SIG-M5 (cell line): ENCODE data around the gene ZNF791.
"Not testable (repeated sequence)": the region's sequence is repeated elsewhere in the genome, so short reads cannot be mapped to it uniquely, and the experiment has no call there.

Experiments
- DNase-seq: peaks from one replicate; lab custom pipeline; 2025; lab: John Stamatoyannopoulos, UW

Gene ZNF791

DNA sequence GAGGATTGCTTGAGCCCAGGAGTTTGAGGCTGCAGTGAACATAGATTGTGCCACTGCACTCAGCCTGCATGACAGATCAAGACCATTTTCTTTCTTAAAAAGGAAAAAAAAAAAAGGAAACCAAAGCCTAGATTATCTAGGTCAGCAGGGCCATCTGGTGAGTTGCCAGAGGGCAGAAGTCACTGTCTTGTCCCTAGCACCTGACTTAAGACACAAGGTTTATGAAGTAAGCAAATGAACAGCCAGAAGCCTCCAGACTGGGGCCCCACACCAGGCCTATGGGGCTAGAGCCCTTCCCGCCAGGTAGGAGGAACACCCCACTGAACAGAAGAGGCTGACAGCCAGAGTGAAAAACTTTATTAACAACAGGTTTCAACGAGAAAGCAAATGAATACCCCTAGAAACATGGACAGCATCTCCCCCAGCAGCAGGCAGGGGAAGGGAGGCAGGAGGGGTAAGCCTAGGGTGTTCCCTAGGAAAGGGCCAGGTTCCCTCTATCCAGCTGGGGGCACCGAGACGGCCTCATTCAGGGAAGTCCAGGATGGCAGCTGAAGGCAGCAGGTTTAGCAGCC, 57.1 kb downstream of the ZNF791 start:
- DNase-seq: no peak

DNA sequence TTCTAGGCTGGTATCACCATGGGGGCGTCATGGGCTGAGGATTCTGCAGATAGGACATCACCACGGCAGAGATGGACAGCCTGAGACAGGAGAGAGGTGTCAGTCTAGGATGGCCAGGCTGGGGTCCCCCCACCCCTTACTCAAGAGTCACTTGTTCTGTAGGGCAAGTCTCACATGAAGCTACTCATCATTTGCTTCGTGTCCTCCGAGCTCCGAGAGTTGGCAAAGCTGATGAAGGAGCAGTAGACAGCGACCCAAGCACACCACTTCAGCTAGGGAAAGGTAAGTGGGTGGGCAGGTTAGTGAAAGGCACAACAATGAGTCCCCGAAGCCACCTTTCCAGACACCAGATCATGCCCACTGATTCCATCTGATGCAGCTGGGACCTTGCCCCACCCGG, 57.6 kb downstream of the ZNF791 start:
- DNase-seq: no peak

DNA sequence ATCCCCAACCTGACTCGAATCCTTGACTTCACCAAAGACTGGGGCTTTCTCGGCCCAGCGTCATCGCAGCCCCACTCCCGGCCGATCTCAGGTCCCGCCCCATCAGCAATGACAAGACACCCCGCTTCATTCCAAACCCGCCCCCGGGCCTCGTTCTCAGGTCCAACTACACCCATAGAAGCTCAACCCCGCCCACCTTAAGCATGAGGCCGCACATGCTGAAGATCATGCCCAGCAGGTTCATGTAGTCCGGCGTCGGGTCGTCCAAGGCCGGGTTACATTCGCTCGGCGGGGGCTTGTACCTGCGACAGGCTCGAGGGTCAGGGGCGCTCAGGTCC, 58.2 kb downstream of the ZNF791 start:
- no peak for DNase-seq

DNA sequence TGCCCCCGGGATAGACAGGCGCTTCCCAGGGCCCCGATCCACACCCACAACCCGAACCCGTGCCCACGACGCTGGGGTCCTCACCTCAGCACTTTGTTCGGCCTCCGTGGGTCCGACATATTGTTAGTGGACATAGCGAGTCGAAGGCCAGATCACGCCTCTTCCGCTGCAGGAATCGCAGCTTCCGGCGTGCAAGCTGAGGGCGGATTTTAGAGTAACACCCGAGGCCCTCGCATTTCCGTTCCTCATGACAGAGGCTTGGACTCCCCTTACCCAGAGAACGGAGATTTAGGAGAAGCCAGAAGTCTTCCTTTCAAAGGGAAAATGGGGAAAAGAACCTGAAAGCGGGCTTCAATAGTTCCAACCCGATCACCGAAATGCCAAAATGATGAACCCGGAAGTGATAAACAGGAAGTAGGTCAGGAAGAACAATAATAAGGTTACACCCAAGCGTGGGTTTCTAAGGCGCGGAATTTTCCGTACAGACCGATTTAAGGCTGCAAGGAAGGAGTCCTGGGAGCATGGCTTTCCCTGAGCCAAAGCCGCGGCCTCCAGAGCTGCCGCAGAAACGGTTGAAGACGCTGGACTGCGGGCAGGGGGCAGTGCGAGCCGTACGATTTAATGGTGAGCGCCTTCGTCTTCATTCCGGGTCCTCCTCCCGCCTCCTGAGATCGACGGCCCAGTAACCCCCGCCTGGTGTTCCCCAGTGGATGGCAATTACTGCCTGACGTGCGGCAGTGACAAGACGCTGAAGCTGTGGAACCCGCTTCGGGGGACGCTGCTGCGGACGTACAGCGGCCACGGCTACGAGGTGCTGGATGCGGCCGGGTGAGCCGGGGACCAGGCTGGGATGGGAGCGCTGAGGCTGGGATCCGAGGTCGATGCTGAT, 58.8 kb downstream of the ZNF791 start:
- no peak for DNase-seq

DNA sequence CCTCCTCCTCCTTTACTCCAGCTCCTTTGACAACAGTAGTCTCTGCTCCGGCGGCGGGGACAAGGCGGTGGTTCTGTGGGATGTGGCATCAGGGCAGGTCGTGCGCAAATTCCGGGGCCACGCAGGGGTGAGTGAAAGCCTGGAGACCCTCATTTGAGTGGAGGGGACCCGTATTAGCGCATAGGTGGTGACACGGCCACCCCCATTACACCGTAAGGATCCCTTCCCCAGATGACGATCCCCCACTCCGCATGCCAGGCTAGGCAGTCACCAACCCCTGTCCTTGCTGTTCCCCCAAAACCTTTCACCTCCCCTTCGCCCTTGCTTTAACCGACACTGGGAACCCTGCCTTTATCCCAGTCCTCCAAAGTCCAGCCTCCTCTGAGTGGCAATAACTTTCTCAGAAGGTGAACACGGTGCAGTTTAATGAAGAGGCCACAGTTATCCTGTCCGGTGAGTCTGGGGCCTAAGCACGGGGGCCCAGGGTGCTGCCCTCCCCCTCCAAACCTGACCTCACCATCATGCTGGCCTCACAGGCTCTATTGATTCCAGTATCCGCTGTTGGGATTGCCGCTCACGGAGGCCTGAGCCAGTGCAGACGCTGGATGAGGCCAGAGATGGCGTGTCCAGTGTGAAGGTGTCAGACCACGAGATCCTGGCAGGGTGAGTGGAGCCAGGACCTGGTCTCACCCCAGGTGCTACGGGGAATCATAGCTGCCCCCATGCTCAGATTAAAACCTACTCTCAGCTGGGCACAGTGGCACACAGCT, 59.6 kb downstream of the ZNF791 start:
- no peak for DNase-seq

DNA sequence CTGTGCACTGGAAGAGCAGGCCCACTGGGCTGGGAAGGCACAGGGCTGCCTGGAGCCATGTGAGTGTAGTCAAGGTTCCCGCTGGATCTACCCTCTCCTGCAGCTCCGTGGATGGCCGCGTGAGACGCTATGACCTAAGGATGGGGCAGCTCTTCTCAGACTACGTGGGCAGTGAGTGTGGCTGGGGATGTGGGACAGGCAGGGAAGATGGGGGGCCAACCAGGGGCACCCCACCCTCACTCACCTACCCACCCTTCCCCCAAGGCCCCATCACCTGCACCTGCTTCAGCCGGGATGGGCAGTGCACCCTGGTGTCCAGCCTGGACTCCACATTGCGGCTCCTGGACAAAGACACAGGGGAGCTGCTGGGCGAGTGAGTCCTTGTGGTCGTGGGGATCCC, 62.0 kb downstream of the ZNF791 start:
- no peak for DNase-seq

DNA sequence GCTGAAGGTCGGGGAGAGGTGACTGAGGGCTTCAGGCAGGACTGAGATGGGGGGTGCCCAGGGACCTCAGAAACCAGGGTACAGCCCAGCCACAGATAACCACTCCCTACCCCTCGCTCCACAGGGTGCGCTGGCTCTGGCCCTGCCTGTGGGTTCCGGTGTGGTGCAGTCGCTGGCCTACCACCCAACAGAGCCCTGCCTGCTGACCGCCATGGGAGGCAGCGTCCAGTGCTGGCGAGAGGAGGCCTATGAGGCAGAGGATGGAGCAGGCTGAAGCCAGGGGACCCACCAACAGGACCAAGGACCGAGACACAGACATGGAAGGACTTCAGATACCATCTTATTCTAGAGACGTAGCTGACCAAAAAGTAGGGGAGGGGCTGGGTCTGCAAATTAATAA, 64.7 kb downstream of the ZNF791 start:
- DNase-seq: no peak

DNA sequence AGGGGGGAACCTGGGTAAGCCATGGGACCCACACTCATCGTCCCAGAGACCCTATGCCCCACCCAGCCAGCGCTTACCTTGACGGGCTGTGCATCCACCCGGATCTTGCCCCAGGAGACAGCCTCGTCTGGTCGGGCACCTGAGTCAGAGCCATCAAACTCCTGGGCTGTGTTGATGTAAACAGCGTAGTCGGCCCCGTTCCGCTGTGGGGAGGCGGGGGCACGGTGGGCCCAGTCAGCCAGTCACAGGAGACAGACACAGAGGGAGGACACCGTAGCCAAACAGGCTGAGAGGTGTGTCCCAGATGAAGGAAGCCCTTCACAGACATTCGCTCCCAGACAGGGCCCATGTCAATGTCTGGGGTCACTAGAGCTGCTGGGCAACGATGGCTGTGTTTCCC, 65.2 kb downstream of the ZNF791 start:
- no peak for DNase-seq

DNA sequence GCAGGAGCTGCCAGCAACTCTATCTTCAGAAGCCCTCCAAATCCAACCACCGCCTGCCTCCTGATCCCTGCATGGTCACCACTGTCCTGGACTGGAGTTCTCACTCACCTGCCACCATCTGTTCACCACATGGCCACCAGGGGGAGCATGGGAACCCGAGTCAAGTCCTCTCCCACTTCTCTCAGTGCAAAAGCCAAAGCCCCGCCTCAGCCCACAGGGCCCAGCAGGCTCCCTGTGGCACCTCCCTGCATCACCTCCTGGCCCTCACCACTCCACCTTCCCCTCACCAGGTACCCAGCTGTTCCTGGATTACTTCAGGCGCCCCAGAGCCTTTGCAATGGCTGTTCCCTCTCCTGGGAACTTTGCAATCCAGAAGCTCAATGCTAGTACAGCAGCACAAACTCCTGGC, 65.7 kb downstream of the ZNF791 start:
- no peak for DNase-seq

DNA sequence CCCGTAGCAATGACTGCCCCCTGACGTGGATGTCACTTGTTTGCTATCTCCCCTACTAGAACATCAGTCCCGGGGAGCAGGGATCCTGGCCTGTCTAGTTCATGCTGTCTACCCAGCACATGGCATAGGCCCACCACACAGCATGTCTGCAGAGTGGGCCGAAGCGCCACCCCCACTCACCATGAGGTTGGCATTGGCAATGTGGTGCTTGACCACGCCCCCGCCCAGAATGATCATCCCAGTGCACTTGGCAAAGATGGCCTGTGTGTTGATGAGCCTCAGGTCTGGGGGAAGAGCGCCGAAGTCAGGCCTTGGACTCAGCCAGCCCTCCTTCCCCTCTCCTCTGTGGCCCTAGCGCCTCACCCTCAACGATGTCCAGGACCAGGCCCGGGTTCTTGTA, 66.2 kb downstream of the ZNF791 start:
- DNase-seq: no peak

DNA sequence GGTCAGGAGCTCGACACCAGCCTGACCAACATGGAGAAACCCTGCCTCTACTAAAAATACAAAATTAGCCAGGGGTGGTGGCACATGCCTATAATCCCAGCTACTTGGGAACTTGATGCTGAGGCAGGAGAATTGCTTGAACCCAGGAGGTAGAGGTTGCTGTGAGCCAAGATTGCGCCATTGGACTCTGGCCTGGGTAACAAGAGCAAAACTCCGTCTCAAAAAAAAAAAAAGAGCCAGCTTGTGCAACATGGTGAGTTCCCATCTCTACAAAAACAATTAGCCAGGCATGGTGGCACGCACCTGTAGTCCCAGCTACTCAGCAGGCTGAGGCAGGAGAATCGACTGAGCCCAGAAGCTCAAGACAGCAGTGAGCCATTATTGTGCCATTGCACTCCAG, 67.3 kb downstream of the ZNF791 start:
- DNase-seq: not testable (repeated sequence)

DNA sequence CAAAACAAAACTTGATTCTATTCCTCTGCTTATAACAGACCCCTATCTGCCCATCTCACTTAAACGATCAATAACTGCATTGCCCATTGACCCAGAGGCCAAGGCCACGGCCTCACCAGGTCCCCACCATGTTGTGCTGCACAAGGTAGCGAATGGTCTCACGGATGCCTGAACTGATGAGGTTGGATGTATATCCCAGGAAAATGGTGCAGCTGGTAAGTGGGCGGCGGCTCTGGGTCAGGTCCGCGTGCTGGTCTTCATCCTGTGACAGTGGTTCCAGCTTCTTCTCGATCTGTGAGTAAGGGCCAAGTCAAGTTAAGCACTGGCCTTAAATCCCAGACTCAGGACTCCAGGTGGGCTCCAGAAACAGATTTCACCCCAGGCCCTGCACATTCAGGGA, 69.3 kb downstream of the ZNF791 start:
- DNase-seq: no peak

DNA sequence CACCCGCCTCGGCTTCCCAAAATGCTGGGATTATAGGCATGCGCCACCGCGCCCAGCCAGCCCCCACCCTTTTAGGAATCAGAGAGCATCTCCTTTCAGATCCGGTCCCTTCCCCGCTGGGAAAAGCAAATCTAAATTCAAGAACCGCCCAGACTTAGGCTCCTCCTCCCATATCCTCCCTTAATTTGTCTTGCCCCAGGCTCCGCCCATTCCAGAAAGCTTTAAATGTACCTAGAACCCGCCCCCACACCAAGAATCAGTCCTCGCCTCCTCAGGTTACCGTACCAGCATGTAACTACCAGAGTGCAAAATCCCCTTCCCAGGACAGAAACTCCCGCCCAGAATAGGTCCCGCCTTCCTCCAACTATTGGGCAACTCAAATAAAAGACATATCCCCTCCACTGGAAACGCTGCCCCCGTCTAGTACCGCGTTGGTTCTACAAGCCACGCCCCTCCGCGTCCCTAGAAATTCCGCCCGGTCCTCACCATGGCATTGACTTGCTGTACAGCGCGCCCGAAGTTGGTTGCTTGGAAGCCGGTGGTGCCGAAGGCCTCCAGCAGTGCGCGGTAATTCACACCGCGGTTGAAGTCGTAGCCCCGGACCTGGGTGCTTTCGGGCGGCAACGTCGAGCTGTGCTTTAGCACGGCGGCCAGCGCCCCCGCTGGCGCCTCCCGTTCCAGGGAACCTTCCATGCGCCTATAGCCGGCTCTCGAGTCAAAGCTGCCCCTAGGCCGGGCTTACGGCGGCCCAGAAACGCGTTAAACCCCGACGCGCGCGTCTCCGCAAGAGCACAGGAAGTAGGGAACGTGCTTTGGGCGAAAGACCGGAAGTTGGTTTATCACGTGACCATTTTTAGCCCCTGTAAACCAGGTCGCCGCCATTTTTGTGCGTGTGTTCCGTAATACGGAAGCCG, 70.6 kb downstream of the ZNF791 start, which contains the start of gene DHPS:
Gene DHPS (minus strand): TSS at position 807 of the 914 bp plus-strand sequence. CDS start 114 bp downstream, at position 693.
- peak; percentile 80 for DNase-seq
